ENCODE data around the gene WDR36. TPM values are rescaled to one million over a fixed set of nuclear protein-coding genes. Genes with fewer than 3 reads are reported as not detected.

Gene WDR36
- total and polyA plus RNA-seq, 2 of the 13 experiments (the other 11 are each of a cell fraction or from before 2014, with no cell fraction given): 18.2 to 40.6 TPM

DNA sequence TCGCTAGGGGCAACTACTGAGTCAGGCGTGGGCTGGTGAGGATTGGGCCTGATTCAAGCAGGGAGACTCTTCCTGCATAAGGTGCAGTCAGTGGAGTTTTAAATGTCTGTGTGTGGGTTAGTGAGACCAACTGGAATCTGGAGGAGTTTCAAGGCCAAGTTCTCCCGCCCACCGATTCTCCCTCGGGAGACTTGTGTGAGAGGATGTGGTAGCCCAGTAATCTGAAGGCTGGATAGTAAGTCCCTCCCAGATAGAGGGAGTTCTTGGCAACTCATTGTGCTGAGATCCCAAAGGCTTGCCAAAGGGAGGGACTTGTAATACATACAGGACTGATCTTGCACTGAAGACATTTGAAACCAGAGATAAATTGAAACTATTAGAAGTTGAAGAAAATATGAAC is 51.8 kb downstream of the WDR36 start (continued):
- TF ChIP-seq CREB3 (CRISPR knock-in tag; IDR thresholded peaks at IDR 0.05): no peak

GRCh38 chr5:111144352-111144930 is 52.3 kb downstream of the WDR36 start:
- Histone ChIP-seq H3K4me3 (replicated peaks in 1 of 3; ENCODE audit: insufficient read depth in 1 of 3, low read depth in 2 of 3, low read length in 3 of 3) (no peak overlapping the region), H3K9ac (ENCODE audit: insufficient read depth, low read depth, low read length) (no peak overlapping the region), H3K27me3 (ENCODE audit: control insufficient read depth in 1 of 2, insufficient read depth in 2 of 2, low read length in 2 of 2) (no peaks in the 10 kb centered on the region; a peak in 1 of 5 replicates), H3K4me2 (ENCODE audit: low read depth, low read length) (no peak overlapping the region), H2AFZ (ENCODE audit: low read length) (no peak overlapping the region), H3K9me3 (ENCODE audit: low read length) (no peaks in the 10 kb centered on the region), H4K20me1 (ENCODE audit: insufficient read depth, low read length) (no peaks in the 10 kb centered on the region), H3K36me3 (replicated peaks in 1 of 2; ENCODE audit: control insufficient read depth in 1 of 2, insufficient read depth in 2 of 2, low read length in 2 of 2) (no peaks in the 10 kb centered on the region), H3K27ac (ENCODE audit: extremely low read length, insufficient read depth, low read length) (no peak overlapping the region), H3K79me2 (ENCODE audit: insufficient read depth, low read length) (no peaks in the 10 kb centered on the region), H3K4me1 (ENCODE audit: insufficient read depth, low read length) (no peaks in the 10 kb centered on the region)
- 0% methylated on average over 1 of the region's 1 CpG for WGBS (ENCODE audit: low lambda C conversion rate)
- intact Hi-C loops (cut with micrococcal nuclease; ENCODE audit: unreplicated experiment) (no loop called here), in situ Hi-C loops (cut with HindIII; ENCODE audit: extremely low pct_ligation_motif_present, low pct_unique_long_range_greater_than_20kb) (no loop called here)
- FAIRE-seq (no peak), ATAC-seq (no peak), DNase-seq (ENCODE audit: low spot score) (no peak)
- ChIA-PET CTCF (ENCODE audit: low intra/inter-chr PET ratio, low total read pairs) (no interaction called here), POLR2A (no interaction called here)
- no TSS peak for BruUV-seq (replicated peaks)
- TF ChIP-seq HMGXB4 (CRISPR knock-in tag; IDR thresholded peaks at IDR 0.05; ENCODE audit: borderline replicate concordance in 1 of 2, low read depth in 1 of 2): no peak
- no peak for TF ChIP-seq ZNF569 (CRISPR knock-in tag; IDR thresholded peaks at IDR 0.05; ENCODE audit: borderline replicate concordance)
- TF ChIP-seq, protein P1, sequence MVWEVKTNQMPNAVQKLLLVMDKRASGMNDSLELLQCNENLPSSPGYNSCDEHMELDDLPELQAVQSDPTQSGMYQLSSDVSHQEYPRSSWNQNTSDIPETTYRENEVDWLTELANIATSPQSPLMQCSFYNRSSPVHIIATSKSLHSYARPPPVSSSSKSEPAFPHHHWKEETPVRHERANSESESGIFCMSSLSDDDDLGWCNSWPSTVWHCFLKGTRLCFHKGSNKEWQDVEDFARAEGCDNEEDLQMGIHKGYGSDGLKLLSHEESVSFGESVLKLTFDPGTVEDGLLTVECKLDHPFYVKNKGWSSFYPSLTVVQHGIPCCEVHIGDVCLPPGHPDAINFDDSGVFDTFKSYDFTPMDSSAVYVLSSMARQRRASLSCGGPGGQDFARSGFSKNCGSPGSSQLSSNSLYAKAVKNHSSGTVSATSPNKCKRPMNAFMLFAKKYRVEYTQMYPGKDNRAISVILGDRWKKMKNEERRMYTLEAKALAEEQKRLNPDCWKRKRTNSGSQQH (CRISPR knock-in tag; IDR thresholded peaks at IDR 0.05; ENCODE audit: low read depth): no peak
- TF ChIP-seq NCOA2 (CRISPR knock-in tag; IDR thresholded peaks at IDR 0.05): no peak
- no peak for TF ChIP-seq ATM (IDR thresholded peaks at IDR 0.05; ENCODE audit: borderline replicate concordance)
- no peak for TF ChIP-seq RBAK (CRISPR knock-in tag; IDR thresholded peaks at IDR 0.05)
- TF ChIP-seq ZFP90 (CRISPR knock-in tag; IDR thresholded peaks at IDR 0.05; ENCODE audit: borderline replicate concordance): no peak
- TF ChIP-seq ZNF782 (CRISPR knock-in tag; IDR thresholded peaks at IDR 0.05; ENCODE audit: borderline replicate concordance): no peak
- TF ChIP-seq, protein P2, sequence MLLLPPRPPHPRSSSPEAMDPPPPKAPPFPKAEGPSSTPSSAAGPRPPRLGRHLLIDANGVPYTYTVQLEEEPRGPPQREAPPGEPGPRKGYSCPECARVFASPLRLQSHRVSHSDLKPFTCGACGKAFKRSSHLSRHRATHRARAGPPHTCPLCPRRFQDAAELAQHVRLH (CRISPR knock-in tag; IDR thresholded peaks at IDR 0.05; ENCODE audit: borderline replicate concordance, low read depth): no peak
- TF ChIP-seq REL (CRISPR knock-in tag; conservative IDR thresholded peaks at IDR 0.05): no peak
- no peak for TF ChIP-seq RARA (CRISPR knock-in tag; IDR thresholded peaks at IDR 0.05)
- TF ChIP-seq HMG20A (CRISPR knock-in tag; IDR thresholded peaks at IDR 0.05; ENCODE audit: borderline replicate concordance): no peak
- TF ChIP-seq, protein P3, sequence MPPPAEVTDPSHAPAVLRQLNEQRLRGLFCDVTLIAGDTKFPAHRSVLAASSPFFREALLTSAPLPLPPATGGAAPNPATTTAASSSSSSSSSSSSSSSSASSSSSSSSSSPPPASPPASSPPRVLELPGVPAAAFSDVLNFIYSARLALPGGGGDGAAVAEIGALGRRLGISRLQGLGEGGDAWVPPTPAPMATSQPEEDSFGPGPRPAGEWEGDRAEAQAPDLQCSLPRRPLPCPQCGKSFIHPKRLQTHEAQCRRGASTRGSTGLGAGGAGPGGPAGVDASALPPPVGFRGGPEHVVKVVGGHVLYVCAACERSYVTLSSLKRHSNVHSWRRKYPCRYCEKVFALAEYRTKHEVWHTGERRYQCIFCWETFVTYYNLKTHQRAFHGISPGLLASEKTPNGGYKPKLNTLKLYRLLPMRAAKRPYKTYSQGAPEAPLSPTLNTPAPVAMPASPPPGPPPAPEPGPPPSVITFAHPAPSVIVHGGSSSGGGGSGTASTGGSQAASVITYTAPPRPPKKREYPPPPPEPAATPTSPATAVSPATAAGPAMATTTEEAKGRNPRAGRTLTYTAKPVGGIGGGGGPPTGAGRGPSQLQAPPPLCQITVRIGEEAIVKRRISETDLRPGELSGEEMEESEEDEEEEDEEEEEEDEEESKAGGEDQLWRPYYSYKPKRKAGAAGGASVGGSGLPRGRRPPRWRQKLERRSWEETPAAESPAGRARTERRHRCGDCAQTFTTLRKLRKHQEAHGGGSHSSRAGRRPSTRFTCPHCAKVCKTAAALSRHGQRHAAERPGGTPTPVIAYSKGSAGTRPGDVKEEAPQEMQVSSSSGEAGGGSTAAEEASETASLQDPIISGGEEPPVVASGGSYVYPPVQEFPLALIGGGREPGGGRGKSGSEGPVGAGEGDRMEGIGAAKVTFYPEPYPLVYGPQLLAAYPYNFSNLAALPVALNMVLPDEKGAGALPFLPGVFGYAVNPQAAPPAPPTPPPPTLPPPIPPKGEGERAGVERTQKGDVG (CRISPR knock-in tag; IDR thresholded peaks at IDR 0.05; ENCODE audit: borderline replicate concordance): no peak
- TF ChIP-seq RAD21 (CRISPR knock-in tag; IDR thresholded peaks at IDR 0.05): no peak
- no peak for TF ChIP-seq ZNF605 (CRISPR knock-in tag; IDR thresholded peaks at IDR 0.05)
